DMS 273 (cell line): ENCODE measurements around the gene ZNF519.

Experiments
- DNase-seq: peaks from one replicate; lab custom pipeline; 2025; ENCODE audit not compliant: unreplicated experiment; lab: John Stamatoyannopoulos, UW

Gene ZNF519

GRCh38 chr18:14100503-14101286 is 31.5 kb downstream of the ZNF519 start:
- no peak for DNase-seq

DNA sequence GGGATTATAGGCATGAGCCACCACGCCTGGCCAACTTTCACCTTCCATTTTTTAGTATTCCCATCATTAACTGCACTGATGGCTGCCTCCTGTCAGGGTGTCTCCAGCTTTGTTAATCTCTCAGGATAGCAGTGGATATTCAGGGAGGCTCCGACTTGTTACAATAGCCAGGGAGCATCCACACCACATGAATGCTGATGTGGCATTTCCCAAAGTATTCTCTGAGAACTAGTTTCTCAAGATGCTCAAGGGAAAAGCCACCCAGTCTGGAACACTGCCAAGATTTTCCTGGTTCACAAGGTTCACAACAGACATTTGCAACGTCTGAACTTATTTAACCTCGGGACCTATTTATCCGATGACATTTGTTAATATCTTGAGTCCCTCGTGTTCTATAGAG is 33.8 kb downstream of the ZNF519 start:
- peak; percentile 16 for DNase-seq

DNA sequence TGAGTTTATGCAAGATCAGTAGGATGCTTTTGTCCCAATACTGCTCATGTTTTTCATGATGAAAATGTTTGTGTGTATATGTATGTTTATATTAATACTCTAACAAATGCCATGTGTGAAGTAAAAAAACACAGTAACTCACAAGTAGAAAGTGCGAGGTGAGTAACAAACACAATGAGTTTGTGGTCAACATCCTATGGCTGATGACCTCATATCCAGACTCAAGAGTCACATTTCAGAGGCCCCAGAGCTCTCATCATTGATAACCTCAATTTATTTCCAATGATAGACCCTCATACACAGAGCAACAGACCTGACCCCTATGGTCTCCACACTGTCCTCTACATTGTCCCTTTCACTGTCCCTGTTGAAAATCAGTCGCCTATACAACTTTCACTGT is 34.5 kb downstream of the ZNF519 start:
- no peak for DNase-seq

DNA sequence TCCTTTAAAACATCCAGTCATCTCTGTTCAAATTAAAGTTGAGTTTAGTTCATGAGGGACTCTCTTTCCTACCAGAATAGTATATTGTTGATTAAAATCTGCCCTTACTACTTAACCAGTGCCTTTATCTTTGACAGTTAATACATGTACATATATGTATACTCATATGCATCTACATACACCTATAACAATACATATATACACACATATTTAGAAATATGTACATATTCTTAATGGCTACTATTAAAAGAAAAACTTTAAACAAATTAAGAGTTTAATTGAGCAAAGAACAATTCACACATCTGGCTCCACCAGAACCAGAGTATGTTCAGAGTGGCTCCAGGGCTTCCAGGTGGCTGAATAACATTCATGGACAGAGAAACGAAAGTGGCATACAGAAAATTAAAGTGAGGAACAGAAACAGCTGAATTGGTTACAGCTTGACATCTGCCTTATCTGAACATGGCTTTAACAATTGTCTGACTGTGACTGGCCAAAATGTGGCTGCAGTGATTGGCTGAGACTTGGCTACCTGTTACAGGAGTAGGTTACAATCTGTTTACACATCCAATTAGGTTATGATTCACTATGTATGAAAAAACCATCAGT is 38.8 kb downstream of the ZNF519 start:
- no peak for DNase-seq

DNA sequence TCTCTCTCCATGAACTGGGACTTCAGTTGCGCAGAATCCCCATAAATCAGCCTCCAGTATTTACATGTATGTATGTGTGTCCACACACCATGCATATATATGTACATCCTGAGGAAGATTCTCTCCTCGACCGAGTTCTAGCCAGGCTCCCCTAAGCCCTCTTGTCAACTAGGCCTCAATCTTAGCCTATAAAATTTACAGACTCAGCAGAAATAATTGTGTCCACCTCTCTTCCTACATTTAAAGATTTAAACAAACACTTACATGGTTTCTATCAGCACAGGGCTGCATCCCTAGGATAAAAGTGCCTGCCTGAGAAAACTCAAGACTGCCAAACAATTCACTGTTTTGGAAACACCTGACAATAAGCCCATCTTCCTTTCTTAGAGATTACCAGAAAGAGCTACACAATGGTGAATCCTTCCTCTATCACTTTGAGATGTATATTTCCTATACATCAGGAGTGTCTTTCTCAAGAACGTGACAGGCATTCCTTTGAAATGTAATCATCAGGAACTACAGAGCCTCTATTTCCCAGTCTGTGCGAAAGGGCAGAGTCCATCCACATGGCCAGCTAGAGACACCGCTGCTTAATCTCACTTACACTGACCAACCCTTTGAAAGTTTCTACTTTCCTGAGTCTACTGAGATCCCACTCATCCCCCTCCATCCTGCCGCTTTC is 39.5 kb downstream of the ZNF519 start:
- no peak for DNase-seq

DNA sequence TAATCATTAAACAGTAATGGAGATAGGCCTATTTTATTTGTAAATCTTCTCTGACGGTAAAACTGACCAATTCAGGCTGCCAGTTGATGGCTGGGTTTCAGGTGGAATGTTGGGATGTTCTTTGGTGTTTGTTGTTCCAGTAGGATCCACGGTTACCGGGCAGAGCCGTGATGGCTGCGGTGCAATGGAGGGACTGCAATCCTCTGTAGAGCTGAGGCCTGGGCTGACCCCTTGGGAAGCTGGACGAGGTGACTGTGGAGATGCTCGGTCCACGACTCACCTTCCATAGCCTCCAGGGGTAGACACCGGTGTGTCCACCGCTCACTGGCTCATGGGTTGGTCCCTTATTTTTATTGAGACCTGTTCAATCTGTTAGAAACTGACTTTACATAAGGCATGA is 42.5 kb downstream of the ZNF519 start:
- no peak for DNase-seq

- no peak for DNase-seq
Measured at GRCh38 chr18:14089191-14089590, 43.0 kb downstream of the ZNF519 start.

GRCh38 chr18:14086458-14087231 is 45.6 kb downstream of the ZNF519 start:
- DNase-seq: peak; percentile 81

DNA sequence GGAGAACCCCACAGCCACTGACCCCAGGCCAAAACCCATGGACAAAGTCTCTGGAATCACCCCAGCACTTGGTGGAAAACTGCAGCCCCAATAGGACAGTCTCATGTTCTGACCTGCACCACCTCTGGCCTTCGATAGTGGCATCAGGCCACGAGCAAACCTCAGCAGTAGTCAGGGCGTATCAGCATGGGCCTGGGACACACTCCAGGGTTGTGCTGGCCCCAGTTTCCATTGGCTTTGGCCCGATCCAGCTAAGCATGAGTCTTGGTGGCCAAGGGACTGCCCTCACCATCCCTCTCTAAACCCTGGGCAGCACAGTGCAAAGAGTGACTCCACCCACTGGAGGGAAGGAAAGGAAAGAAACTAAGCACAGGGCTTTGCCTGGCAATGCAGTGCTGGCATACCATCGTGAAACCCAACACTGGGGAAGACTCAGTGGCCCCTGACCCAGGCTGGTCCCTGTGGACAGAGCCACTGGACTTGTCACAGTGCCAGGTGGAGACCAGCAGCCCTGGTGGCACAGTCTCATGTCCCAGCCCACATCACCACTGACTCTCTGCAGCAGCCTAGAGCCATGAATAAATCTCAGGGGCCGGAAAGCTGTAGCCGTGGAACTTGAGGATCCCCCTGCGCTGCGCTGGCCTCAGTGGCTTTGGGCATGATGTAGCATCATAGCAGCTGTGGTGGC is 46.3 kb downstream of the ZNF519 start:
- DNase-seq: no peak

- peak; percentile 5 for DNase-seq
Measured at GRCh38 chr18:14075196-14075595, 57.0 kb downstream of the ZNF519 start.

GRCh38 chr18:14074187-14074586 is 58.0 kb downstream of the ZNF519 start:
- peak; percentile 38 for DNase-seq

DNA sequence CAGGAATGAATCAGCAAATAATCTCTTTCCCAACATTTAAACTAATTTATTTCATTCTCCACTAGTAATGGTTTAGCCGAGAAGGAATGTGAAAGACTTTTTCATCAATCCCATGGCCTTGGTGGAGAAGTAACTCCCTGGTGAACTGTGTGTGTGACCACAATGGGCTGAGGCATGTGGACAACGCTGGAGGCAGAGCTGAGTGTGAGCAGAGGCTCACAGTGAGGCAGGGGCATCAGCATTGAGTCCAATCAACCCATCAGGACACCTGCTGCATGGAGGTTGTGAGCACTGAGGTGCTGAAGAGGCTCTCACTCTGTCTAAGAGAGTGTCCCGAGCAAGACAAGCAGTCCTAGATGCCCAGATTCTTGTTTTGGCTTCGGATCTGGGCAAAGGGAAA is 78.6 kb downstream of the ZNF519 start:
- DNase-seq: no peak
